GM23338 (cell line): ENCODE results near the gene PTH1R.

Experiments
- CREB1 ChIP-seq: fragments of 250-450 bp; sonication (Bioruptor Pico); IDR thresholded peaks from 2 replicates; pipeline ENCODE4 v1.5.0; 2020; ENCODE audit warnings: low read depth, mild to moderate bottlenecking, moderate library complexity
- EZH2 ChIP-seq: fragments of 200-600 bp; sonication (generic); IDR thresholded peaks from one replicate; pipeline ENCODE4 v1.8.0; 2017; ENCODE audit warnings: antibody characterized with exemption, mild to moderate bottlenecking, low read depth; ENCODE audit not compliant: unreplicated experiment
- EZH2phosphoT487 ChIP-seq: fragments of 200-600 bp; sonication (generic); IDR thresholded peaks from one replicate; pipeline ENCODE4 v1.8.1; 2018; ENCODE audit warnings: antibody characterized with exemption; ENCODE audit not compliant: unreplicated experiment
- JUNB ChIP-seq: IDR thresholded peaks from one replicate; pipeline ENCODE4 v1.6.1; 2016; ENCODE audit warnings: antibody characterized with exemption; ENCODE audit not compliant: unreplicated experiment
- POLR2AphosphoS5 ChIP-seq: IDR thresholded peaks from 2 replicates; pipeline ENCODE4 v1.6.1; 2016; ENCODE audit warnings: antibody characterized with exemption, low read depth
- REST ChIP-seq: IDR thresholded peaks from one replicate; pipeline ENCODE4 v1.6.1; 2018; ENCODE audit warnings: antibody characterized with exemption; ENCODE audit not compliant: unreplicated experiment
- STAT1 ChIP-seq: IDR thresholded peaks from one replicate; pipeline ENCODE4 v1.6.1; 2016; ENCODE audit warnings: antibody characterized with exemption; ENCODE audit not compliant: unreplicated experiment
- ZNF114 ChIP-seq: fragments of 250-450 bp; sonication (Bioruptor Pico); IDR thresholded peaks from 2 replicates; pipeline ENCODE4 v1.5.0; 2020; ENCODE audit warnings: mild to moderate bottlenecking, moderate library complexity
- ZNF331 ChIP-seq: fragments of 250-450 bp; sonication (Bioruptor Pico); IDR thresholded peaks from 2 replicates; pipeline ENCODE4 v1.5.0; 2020; ENCODE audit warnings: low read depth, mild to moderate bottlenecking, moderate library complexity
- TF ChIP-seq, protein P1 (sequence below), 2 experiments: fragments of 200-600 bp in 1 of 2; sonication (generic) in 1 of 2; conservative IDR thresholded peaks; 2 replicates each; pipeline versions ENCODE4 v1.5.1 to v1.6.1; 2016 to 2017; ENCODE audit warnings: antibody characterized with exemption in 2 of 2, low read depth in 2 of 2, mild to moderate bottlenecking in 2 of 2, moderate library complexity in 1 of 2
- TF ChIP-seq, protein P2 (sequence below): IDR thresholded peaks from 2 replicates; pipeline ENCODE4 v1.6.1; 2016; ENCODE audit warnings: antibody characterized with exemption

DNA sequence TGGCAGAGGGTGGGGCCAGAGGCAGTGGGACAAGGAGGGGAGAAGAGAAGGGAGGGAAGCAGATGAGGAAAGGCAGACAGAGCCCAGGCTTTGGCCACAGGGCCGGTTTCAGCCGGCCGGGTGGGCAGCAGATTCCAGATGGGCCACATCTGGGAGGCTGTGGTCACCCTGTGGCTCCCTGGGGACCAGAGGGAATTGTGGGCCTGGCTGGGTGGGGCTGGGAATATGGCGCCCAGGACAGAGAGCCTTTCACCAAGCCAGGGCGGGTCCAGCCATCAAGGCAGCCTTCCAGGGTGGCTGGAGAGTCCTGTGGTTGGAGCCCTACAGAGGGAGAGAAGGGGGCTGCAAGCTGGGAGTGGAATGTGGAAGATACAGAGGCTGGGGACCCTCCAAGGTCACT is 18.9 kb downstream of the PTH1R start:
- TF ChIP-seq, protein P1, sequence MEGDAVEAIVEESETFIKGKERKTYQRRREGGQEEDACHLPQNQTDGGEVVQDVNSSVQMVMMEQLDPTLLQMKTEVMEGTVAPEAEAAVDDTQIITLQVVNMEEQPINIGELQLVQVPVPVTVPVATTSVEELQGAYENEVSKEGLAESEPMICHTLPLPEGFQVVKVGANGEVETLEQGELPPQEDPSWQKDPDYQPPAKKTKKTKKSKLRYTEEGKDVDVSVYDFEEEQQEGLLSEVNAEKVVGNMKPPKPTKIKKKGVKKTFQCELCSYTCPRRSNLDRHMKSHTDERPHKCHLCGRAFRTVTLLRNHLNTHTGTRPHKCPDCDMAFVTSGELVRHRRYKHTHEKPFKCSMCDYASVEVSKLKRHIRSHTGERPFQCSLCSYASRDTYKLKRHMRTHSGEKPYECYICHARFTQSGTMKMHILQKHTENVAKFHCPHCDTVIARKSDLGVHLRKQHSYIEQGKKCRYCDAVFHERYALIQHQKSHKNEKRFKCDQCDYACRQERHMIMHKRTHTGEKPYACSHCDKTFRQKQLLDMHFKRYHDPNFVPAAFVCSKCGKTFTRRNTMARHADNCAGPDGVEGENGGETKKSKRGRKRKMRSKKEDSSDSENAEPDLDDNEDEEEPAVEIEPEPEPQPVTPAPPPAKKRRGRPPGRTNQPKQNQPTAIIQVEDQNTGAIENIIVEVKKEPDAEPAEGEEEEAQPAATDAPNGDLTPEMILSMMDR (conservative IDR thresholded peaks at IDR 0.05; ENCODE audit: low read depth in 2 of 2): no peak
- TF ChIP-seq REST (no peak), EZH2 (no peak), POLR2AphosphoS5 (no peak), ZNF331 (CRISPR knock-in tag) (no peak), STAT1 (no peak), EZH2phosphoT487 (no peak), JUNB (no peak), CREB1 (no peak), ZNF114 (no peak)
- TF ChIP-seq, protein P2, sequence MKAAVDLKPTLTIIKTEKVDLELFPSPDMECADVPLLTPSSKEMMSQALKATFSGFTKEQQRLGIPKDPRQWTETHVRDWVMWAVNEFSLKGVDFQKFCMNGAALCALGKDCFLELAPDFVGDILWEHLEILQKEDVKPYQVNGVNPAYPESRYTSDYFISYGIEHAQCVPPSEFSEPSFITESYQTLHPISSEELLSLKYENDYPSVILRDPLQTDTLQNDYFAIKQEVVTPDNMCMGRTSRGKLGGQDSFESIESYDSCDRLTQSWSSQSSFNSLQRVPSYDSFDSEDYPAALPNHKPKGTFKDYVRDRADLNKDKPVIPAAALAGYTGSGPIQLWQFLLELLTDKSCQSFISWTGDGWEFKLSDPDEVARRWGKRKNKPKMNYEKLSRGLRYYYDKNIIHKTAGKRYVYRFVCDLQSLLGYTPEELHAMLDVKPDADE: no peak
